Testis (tissue), 3 donors: ENCODE data around the gene MYOD1. TPM values are rescaled to one million over a fixed set of nuclear protein-coding genes. Genes with fewer than 3 reads are reported as not detected.

Source experiments
- DNase-seq: peaks from one replicate; pipeline ENCODE4 v3.0.0-alpha.2; 2019
- H3K27ac ChIP-seq, 2 donors: fragments of 200-600 bp; sonication (generic); one replicate each; pipeline ENCODE4 v1.5.1; 2019
- H3K27me3 ChIP-seq: fragments of 200-600 bp; sonication (generic); one replicate; pipeline ENCODE4 v1.5.1; 2019
- H3K36me3 ChIP-seq: fragments of 200-600 bp; sonication (generic); one replicate; pipeline ENCODE4 v1.5.1; 2017; ENCODE audit warnings: low read depth; ENCODE audit errors: missing control alignments
- H3K4me1 ChIP-seq: fragments of 200-600 bp; sonication (generic); one replicate; pipeline ENCODE4 v1.5.1; 2019
- H3K4me3 ChIP-seq, 2 donors: fragments of 200-600 bp; sonication (generic); one replicate each; pipeline ENCODE4 v1.5.1; 2017 to 2019
- H3K9me3 ChIP-seq: fragments of 200-600 bp; sonication (generic); one replicate; pipeline ENCODE4 v1.5.1; 2017
- POLR2A ChIP-seq: fragments of 450-650 bp; IDR thresholded peaks from one replicate; pipeline ENCODE4 v1.6.1; 2017; ENCODE audit warnings: antibody characterized with exemption, mild to moderate bottlenecking, moderate library complexity
- WGBS, 2 donors: methylation state at CpG; one replicate each; pipeline ENCODE4 v1.1.5; 2018; 5-methylcytosine and 5-hydroxymethylcytosine counted together
- intact Hi-C: fragments of 100-400 bp; cut with DNase I; formaldehyde crosslinking; loops from one replicate; pipeline ENCODE4 v1.15.1; 2023; ENCODE audit warnings: low total_unique reads
- polyA plus RNA-seq: library from polyadenylated mRNA; stranded (reverse); fragments of 350-450 nt; fragmentation: Illumina TruSeq; extraction: RNeasy Lipid Tissue Mini Kit (QIAGEN cat#74804); gene quantifications from one replicate; pipeline ENCODE4 v1.2.3, GENCODE V29; 2014; ENCODE audit warnings: low read depth, low replicate concordance; ENCODE audit not compliant: insufficient read depth
- total RNA-seq, 2 donors: library from RNA; depleted of rRNA; stranded (reverse); fragments of >200 nt; gene quantifications; one replicate each; pipeline ENCODE4 v1.2.3, GENCODE V29; 2016
- TF ChIP-seq, protein P1 (sequence below), 3 experiments: fragments of 450-650 bp in 2 of 3; fragments of 200-600 bp in 1 of 3; sonication (generic) in 1 of 3; IDR thresholded peaks; one replicate each; pipeline ENCODE4 v1.5.1; 2016 to 2019; ENCODE audit warnings: antibody characterized with exemption in 3 of 3, mild to moderate bottlenecking in 2 of 3, moderate library complexity in 1 of 3

The MYOD1 gene
- total and polyA plus RNA-seq, 3 donors from 2014 or later = 0.69 to 1.6 (median 1.4) TPM

DNA sequence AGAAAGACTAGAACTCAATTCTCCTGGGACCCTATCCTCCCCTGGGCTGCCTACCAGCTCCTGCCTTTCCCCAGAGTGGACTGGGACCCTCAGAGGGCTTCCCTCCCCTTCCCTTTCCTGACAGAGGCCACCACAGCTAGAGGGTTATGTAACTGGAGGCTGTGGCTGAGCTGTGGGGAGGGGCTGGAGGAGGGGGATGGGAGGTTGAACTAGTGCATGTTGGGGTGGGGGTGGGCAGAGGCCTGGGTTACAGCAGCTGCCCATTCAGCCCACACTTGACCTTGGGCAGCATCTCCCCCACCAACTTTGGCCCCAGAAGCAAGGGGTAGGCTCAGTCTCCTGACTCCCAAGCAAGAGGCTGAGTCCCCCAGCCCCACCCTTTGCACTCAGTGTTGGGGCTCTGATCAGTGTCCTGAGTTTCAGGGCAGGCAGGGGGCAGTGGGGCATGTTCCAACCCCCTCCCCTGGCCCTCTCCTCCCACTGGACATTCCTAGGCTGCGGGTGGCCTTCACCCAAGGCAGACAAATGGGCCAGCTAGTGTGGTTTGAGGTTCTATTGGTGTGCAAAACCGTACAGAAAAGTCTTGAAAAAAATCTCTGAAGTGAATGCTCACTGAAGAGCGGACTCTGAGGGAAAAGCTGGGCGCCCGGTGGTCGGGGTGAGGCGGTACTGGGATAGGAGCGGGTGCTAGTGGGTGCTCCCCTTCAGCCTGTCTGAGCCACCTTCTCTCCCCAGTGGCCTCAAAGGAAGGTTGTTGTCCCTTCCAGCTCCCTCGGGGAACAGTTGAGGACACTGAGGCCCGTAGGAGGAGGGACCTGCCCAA is 19.0 kb downstream of the MYOD1 start:
- Histone ChIP-seq H3K9me3 (no peaks in the 10 kb centered on the region), H3K36me3 (no peaks in the 10 kb centered on the region), H3K27ac (no peak overlapping the region), H3K27me3 (no peaks in the 10 kb centered on the region), H3K4me3 (no peak overlapping the region), H3K4me1 (peaks cover 3% of the 10 kb centered on the region)
- DNase-seq = no peak
- 55 to 67% methylated on average over 8 to 10 of the region's 10 CpGs for WGBS, 2 donors
- no peak for TF ChIP-seq POLR2A
- TF ChIP-seq, protein P1, sequence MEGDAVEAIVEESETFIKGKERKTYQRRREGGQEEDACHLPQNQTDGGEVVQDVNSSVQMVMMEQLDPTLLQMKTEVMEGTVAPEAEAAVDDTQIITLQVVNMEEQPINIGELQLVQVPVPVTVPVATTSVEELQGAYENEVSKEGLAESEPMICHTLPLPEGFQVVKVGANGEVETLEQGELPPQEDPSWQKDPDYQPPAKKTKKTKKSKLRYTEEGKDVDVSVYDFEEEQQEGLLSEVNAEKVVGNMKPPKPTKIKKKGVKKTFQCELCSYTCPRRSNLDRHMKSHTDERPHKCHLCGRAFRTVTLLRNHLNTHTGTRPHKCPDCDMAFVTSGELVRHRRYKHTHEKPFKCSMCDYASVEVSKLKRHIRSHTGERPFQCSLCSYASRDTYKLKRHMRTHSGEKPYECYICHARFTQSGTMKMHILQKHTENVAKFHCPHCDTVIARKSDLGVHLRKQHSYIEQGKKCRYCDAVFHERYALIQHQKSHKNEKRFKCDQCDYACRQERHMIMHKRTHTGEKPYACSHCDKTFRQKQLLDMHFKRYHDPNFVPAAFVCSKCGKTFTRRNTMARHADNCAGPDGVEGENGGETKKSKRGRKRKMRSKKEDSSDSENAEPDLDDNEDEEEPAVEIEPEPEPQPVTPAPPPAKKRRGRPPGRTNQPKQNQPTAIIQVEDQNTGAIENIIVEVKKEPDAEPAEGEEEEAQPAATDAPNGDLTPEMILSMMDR (IDR thresholded peaks at IDR 0.05) = no peak
- intact Hi-C loops = loop anchor here (10.0 kb wide), 1 partner anchor 236 kb away; no protein-coding TSS in a partner anchor

DNA sequence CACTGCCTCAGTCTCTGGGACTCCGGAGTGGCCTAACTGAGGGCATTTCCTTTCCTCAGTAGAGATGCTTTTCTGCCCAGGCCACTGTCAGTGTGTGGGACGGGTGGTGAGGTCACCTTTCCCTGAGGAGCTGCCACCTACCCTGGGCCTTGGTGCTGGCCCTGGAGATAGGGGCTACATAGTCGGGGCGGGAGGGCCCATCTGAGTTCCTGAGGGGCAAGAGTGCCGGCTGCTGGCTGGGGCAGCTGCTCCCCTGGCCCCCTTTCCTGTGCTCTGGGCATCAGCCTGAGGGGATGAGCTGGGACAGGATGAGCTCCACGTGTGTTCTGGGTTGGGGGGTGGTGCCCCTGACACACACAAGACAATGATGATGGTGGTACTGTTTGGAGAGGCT is 20.6 kb downstream of the MYOD1 start:
- intact Hi-C loops = loop anchor here (10.0 kb wide), 1 partner anchor 235 kb away; no protein-coding TSS in a partner anchor
- no peak for DNase-seq
- WGBS, 2 donors = 79 to 80% methylated on average over 5 to 6 of the region's 6 CpGs
- Histone ChIP-seq H3K27me3 (no peaks in the 10 kb centered on the region), H3K4me3 (no peak overlapping the region), H3K4me1 (no peaks in the 10 kb centered on the region), H3K9me3 (no peaks in the 10 kb centered on the region), H3K27ac (no peak overlapping the region), H3K36me3 (no peaks in the 10 kb centered on the region)
- TF ChIP-seq POLR2A = no peak
- TF ChIP-seq, protein P1 (IDR thresholded peaks at IDR 0.05) = no peak

DNA sequence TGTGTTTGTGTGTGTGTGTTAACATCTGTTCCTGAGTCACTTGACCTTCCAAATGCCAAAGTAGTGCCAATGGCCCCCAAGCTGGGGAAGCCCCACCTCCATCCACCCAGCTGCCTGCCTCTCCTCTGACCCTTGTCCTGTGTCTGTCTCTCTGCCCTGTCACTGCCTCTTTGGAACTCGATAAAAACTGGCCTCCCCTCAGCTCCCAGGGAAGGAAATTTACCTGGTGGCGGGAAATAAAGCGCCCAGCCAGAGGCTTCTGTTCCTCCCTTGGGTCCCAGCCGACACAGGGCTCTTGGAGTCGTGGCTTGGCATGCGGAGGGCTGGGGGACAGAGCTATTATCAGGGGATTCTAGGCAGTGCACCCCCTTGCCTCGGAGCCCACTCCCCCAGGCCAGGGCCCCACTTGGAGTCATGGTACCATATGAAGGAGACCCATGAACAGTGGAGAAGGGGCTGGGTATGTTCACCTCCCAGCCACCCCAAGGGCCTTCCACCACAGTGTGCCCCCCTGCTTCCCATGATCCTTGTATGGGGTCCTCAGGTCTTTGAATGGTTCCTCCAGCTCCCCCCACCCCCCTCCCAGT is 21.4 kb downstream of the MYOD1 start:
- WGBS, 2 donors = 78 to 84% methylated on average over 6 to 7 of the region's 7 CpGs
- TF ChIP-seq, protein P1 (IDR thresholded peaks at IDR 0.05) = no peak
- no peak for TF ChIP-seq POLR2A
- no peaks in the 10 kb centered on the region for H3K4me1 ChIP-seq

DNA sequence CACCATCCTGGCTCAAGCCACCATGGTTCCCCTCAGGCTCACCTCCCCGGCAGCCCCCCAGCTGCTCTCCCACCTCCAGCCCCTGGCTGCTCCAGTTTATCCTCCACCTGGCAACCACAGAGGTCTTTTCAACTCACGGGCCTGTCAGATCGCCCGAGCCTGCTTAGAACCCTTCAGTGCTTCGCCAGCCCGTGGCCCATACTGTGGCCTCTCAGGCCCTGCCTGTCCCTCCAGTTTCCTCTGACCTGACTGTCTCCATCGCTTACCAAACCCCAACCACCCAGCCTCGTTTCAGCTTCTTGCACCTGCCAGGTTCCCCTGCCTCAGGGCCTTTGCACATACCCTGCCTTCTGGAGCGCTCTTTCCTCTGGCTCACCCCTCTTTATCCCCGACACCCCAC is 22.1 kb downstream of the MYOD1 start:
- Histone ChIP-seq H3K27ac (no peak overlapping the region), H3K27me3 (no peaks in the 10 kb centered on the region), H3K4me1 (no peaks in the 10 kb centered on the region), H3K9me3 (no peaks in the 10 kb centered on the region), H3K36me3 (no peaks in the 10 kb centered on the region), H3K4me3 (no peak overlapping the region)
- intact Hi-C loops = no loop called here
- 94 to 96% methylated on average over 10 of the region's 10 CpGs for WGBS, 2 donors
- TF ChIP-seq, protein P1 (IDR thresholded peaks at IDR 0.05) = no peak
- TF ChIP-seq POLR2A = no peak
- DNase-seq = no peak

More for the DNA sequence above, 21.4 kb downstream of the MYOD1 start:
- intact Hi-C loops = no loop called here
- H3K27ac ChIP-seq = no peak overlapping the region
- H3K4me3 ChIP-seq = no peak overlapping the region
- DNase-seq = no peak
- H3K36me3 ChIP-seq = no peaks in the 10 kb centered on the region
- no peaks in the 10 kb centered on the region for H3K27me3 ChIP-seq
- no peaks in the 10 kb centered on the region for H3K9me3 ChIP-seq
